Endothelial cell of umbilical vein (primary cell): ENCODE measurements around the gene RBM33. TPM values are rescaled to one million over a fixed set of nuclear protein-coding genes. Genes with fewer than 3 reads are reported as not detected.

Experiments used
- BruUV-seq: library from RNA; stranded (reverse); fragments of 400-500 nt; replicated peaks from 2 replicates; lab custom pipeline; 2021; lab: Mats Ljungman, UMichigan
- CTCF ChIA-PET: fragments of 300-600, 350-600 bp; sonication (Branson Sonifier 250); formaldehyde crosslinking; loops from one replicate; lab custom pipeline; 2021; ENCODE audit warnings: antibody characterized with exemption, inconsistent platforms; lab: Charles Lee
- POLR2A ChIA-PET: fragments of 300-600, 350-600 bp; sonication (Branson Sonifier 250); formaldehyde crosslinking; loops from one replicate; lab custom pipeline; 2021; ENCODE audit warnings: antibody characterized with exemption, inconsistent platforms; lab: Charles Lee
- DNase-seq: peaks from one replicate; pipeline ENCODE4 v3.0.0-alpha.2; 2011; ENCODE audit warnings: low read depth, low spot score
- FAIRE-seq: peaks from 2 replicates; lab custom pipeline; 2011; peaks lifted over from hg19 to GRCh38; lab: Jason Lieb, UNC
- H2AFZ ChIP-seq: 2 replicates; pipeline ENCODE4 v1.6.0; 2012; ENCODE audit warnings: low read depth, low read length, control low read depth, inconsistent platforms
- H3K27ac ChIP-seq: 2 replicates; pipeline ENCODE4 v1.5.1; 2011; ENCODE audit warnings: low read depth, mild to moderate bottlenecking, control low read depth, low read length, moderate library complexity; ENCODE audit not compliant: insufficient read depth
- H3K27me3 ChIP-seq, 2 experiments: 2 replicates each; pipeline versions ENCODE4 v1.6.0 to v1.6.1; 2011; ENCODE audit warnings: low read length in 2 of 2, mixed read lengths in 1 of 2; ENCODE audit not compliant: control insufficient read depth in 2 of 2, insufficient read depth in 2 of 2
- H3K36me3 ChIP-seq, 2 experiments: 2 replicates in 1 of 2; 3 replicates in 1 of 2; pipeline ENCODE4 v1.5.1; 2011; ENCODE audit warnings: low read length in 2 of 2, mild to moderate bottlenecking in 1 of 2, moderate library complexity in 1 of 2; ENCODE audit not compliant: control insufficient read depth in 2 of 2, insufficient read depth in 2 of 2; ENCODE audit errors: extremely low read depth in 1 of 2
- H3K4me1 ChIP-seq: 3 replicates; pipeline ENCODE4 v1.5.1; 2011; ENCODE audit warnings: mild to moderate bottlenecking, low read length; ENCODE audit not compliant: control insufficient read depth, insufficient read depth; ENCODE audit errors: extremely low read depth
- H3K4me2 ChIP-seq: 2 replicates; pipeline ENCODE4 v1.6.1; 2011; ENCODE audit warnings: low read length, control low read depth, mixed read lengths; ENCODE audit not compliant: insufficient read depth
- H3K4me3 ChIP-seq, 3 experiments: fragments of 200-600 bp in 1 of 3; sonication (generic), shearing (Covaris generic) in 1 of 3; replicated peaks in 1 of 3; 2 replicates each; pipeline ENCODE4 v1.5.1; 2011 to 2016; ENCODE audit warnings: control low read depth in 3 of 3, low read length in 3 of 3, mild to moderate bottlenecking in 2 of 3, inconsistent platforms in 1 of 3, low read depth in 1 of 3, moderate library complexity in 1 of 3; ENCODE audit not compliant: insufficient read depth in 1 of 3
- H3K79me2 ChIP-seq: 2 replicates; pipeline ENCODE4 v1.6.0; 2012; ENCODE audit warnings: low read length, inconsistent platforms; ENCODE audit not compliant: control insufficient read depth, insufficient read depth
- H3K9ac ChIP-seq: replicated peaks from 2 replicates; pipeline ENCODE3; 2011; ENCODE audit warnings: low read length, control low read depth; ENCODE audit not compliant: insufficient read depth; ENCODE audit errors: extremely low read depth
- H3K9me1 ChIP-seq: replicated peaks from 3 replicates; pipeline ENCODE4 v1.6.0; 2011; ENCODE audit warnings: mild to moderate bottlenecking, low read length; ENCODE audit not compliant: control insufficient read depth, insufficient read depth; ENCODE audit errors: extremely low read depth
- H3K9me3 ChIP-seq: replicated peaks from 2 replicates; pipeline ENCODE4 v1.5.1; 2012; ENCODE audit warnings: low read length, inconsistent platforms; ENCODE audit not compliant: control insufficient read depth, insufficient read depth
- H4K20me1 ChIP-seq: replicated peaks from 2 replicates; pipeline ENCODE3; 2011; ENCODE audit warnings: mild to moderate bottlenecking, low read length; ENCODE audit not compliant: control insufficient read depth, insufficient read depth; ENCODE audit errors: extremely low read depth
- EZH2 ChIP-seq: IDR thresholded peaks from 2 replicates; pipeline ENCODE4 v1.6.1; 2012; ENCODE audit warnings: borderline replicate concordance, low read depth, mild to moderate bottlenecking, moderate library complexity, low read length, inconsistent platforms; ENCODE audit not compliant: severe bottlenecking
- FOS ChIP-seq: IDR thresholded peaks from 2 replicates; pipeline ENCODE4 v1.6.1; 2011; ENCODE audit warnings: mild to moderate bottlenecking, low read length, moderate library complexity, borderline replicate concordance; ENCODE audit not compliant: insufficient read depth
- GATA2 ChIP-seq: IDR thresholded peaks from 2 replicates; pipeline ENCODE4 v1.7.0; 2011; ENCODE audit warnings: low read depth, mild to moderate bottlenecking, moderate library complexity, mixed read lengths, low read length; ENCODE audit not compliant: insufficient read length, insufficient read depth
- JUN ChIP-seq: IDR thresholded peaks from 2 replicates; pipeline ENCODE4 v1.6.1; 2011; ENCODE audit warnings: borderline replicate concordance, low read depth; ENCODE audit not compliant: insufficient read length, insufficient read depth
- MYC ChIP-seq: IDR thresholded peaks from one replicate; pipeline ENCODE4 v1.6.1; 2011; ENCODE audit warnings: mild to moderate bottlenecking, low read depth, low read length
- POLR2A ChIP-seq: IDR thresholded peaks from 2 replicates; pipeline ENCODE4 v1.6.1; 2012; ENCODE audit warnings: low read depth, mild to moderate bottlenecking, control low read depth, low read length
- POLR2AphosphoS5 ChIP-seq: IDR thresholded peaks from 2 replicates; pipeline ENCODE4 v1.6.1; 2012; ENCODE audit warnings: low read depth, mild to moderate bottlenecking, control low read depth, low read length, moderate library complexity; ENCODE audit not compliant: insufficient read depth
- dilution Hi-C: fragments of 300-500 bp; cut with MboI; formaldehyde crosslinking; loops from one replicate; pipeline ENCODE4 v1.15.0; 2019; ENCODE audit warnings: low sequenced_read_pairs; ENCODE audit not compliant: extremely low pct_ligation_motif_present
- intact Hi-C: fragments of 100-400 bp; cut with micrococcal nuclease; formaldehyde crosslinking; loops from one replicate; pipeline ENCODE4 v1.10.0; 2022
- polyA plus RNA-seq, 4 experiments: library from polyadenylated mRNA; depleted of rRNA in 3 of 4; stranded (reverse) in 3 of 4; unstranded in 1 of 4; fragments of >200 nt; gene quantifications; 2 replicates each; pipeline versions ENCODE4 v1.2.1 to v1.2.3, GENCODE V29; 2011 to 2012; ENCODE audit warnings: missing spikeins in 1 of 4
- total RNA-seq: library from RNA; stranded (reverse); gene quantifications from 2 replicates; pipeline ENCODE4 v1.2.3, GENCODE V29; 2021
- TF ChIP-seq, protein P1 (sequence below), 2 donors: IDR thresholded peaks; 1 replicate in 1 of 2; 2 replicates in 1 of 2; pipeline ENCODE4 v1.5.1; 2011; ENCODE audit warnings: low read length in 2 of 2, mild to moderate bottlenecking in 2 of 2, moderate library complexity in 2 of 2, control low read depth in 1 of 2, inconsistent platforms in 1 of 2, low read depth in 1 of 2; ENCODE audit not compliant: insufficient read depth in 1 of 2; ENCODE audit errors: extremely low read depth in 1 of 2
- TF ChIP-seq, protein P2 (sequence below): IDR thresholded peaks from 2 replicates; pipeline ENCODE4 v1.6.1; 2011; ENCODE audit not compliant: insufficient read depth, insufficient read length

Gene RBM33
- total and polyA plus RNA-seq, 2 donors (not counting 3 experiments of a cell fraction or from before 2014, with no cell fraction given), result 16.2 to 68.2 TPM

DNA sequence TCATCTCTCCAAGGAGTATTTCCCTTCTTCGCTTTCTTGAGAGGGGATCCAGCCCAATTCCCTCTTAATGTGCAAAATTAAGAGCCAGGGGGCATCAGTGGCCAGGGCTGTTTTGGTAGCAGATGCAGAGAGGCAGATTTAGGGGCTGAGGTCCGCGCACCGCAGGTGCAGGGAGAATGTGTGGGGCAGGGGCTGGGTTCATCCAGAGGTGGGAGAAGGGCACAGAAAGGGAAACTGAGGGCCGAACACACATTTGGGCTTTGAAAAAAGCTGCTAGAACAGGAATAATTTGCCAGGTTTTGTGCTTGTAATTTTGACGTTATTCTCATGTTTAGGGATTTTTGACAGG, 174.3 kb downstream of the RBM33 start:
- Histone ChIP-seq H3K9me3 (no peaks in the 10 kb centered on the region), H3K27ac (no peak overlapping the region), H3K4me3 (no peak overlapping the region), H3K9ac (no peak overlapping the region), H3K79me2 (no peaks in the 10 kb centered on the region), H3K27me3 (peaks cover 3 to 9% of the 10 kb centered on the region in 2 experiments), H3K9me1 (no peaks in the 10 kb centered on the region), H2AFZ (no peak overlapping the region), H4K20me1 (no peaks in the 10 kb centered on the region), H3K4me1 (peaks cover 3% of the 10 kb centered on the region), H3K4me2 (no peak overlapping the region), H3K36me3 (no peaks in the 10 kb centered on the region)
- TF ChIP-seq POLR2AphosphoS5 (no peak), POLR2A (no peak), JUN (no peak), GATA2 (no peak), FOS (no peak), MYC (no peak), EZH2 (no peak)
- TF ChIP-seq, protein P1, sequence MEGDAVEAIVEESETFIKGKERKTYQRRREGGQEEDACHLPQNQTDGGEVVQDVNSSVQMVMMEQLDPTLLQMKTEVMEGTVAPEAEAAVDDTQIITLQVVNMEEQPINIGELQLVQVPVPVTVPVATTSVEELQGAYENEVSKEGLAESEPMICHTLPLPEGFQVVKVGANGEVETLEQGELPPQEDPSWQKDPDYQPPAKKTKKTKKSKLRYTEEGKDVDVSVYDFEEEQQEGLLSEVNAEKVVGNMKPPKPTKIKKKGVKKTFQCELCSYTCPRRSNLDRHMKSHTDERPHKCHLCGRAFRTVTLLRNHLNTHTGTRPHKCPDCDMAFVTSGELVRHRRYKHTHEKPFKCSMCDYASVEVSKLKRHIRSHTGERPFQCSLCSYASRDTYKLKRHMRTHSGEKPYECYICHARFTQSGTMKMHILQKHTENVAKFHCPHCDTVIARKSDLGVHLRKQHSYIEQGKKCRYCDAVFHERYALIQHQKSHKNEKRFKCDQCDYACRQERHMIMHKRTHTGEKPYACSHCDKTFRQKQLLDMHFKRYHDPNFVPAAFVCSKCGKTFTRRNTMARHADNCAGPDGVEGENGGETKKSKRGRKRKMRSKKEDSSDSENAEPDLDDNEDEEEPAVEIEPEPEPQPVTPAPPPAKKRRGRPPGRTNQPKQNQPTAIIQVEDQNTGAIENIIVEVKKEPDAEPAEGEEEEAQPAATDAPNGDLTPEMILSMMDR (IDR thresholded peaks at IDR 0.05; ENCODE audit: extremely low read depth in 1 of 2, insufficient read depth in 1 of 2, low read depth in 1 of 2, low read length in 2 of 2), result no peak
- TF ChIP-seq, protein P2, sequence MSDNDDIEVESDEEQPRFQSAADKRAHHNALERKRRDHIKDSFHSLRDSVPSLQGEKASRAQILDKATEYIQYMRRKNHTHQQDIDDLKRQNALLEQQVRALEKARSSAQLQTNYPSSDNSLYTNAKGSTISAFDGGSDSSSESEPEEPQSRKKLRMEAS, result no peak
- no peak for FAIRE-seq
- ChIA-PET CTCF (no interaction called here), POLR2A (no interaction called here)
- DNase-seq, result no peak
- dilution Hi-C loops, result no loop called here
- BruUV-seq, result no TSS peak
- intact Hi-C loops, result no loop called here
